HG03060 (cell line): ENCODE measurements around the gene RPL22L1.
"Not testable (repeated sequence)": the region's sequence is repeated elsewhere in the genome, so short reads cannot be mapped to it uniquely, and the experiment has no call there.

Source experiments
- ATAC-seq: cut with Tn5 transposase; IDR thresholded peaks from one replicate; pipeline ENCODE4 v1.9.1; 2021; ENCODE audit warnings: low read depth, moderate number of reproducible peaks; ENCODE audit not compliant: unreplicated experiment

The RPL22L1 gene

GRCh38 chr3:170836491-170836890, 33.5 kb downstream of the RPL22L1 start:
- no peak for ATAC-seq

DNA sequence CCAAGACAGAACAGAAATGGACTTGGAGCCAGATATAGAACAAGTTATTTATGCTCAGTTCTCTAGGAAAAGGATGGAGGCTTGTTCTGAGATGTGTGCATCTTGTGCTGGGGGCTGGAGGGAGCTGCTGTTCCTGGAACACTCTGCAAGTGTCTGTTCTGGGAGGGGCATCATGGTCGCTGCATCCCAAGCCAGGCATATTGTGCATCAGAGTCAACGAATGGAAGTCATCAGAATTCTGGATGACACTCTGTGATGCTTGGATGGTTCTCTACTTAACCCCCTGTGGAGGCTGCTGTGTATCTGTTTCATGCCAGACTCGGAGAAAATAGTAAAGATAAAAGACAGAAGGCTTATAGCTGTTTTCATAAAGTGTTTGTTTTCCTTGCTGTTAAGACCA, 34.7 kb downstream of the RPL22L1 start:
- ATAC-seq: no peak

- no peak for ATAC-seq
Observed at GRCh38 chr3:170830580-170830979, 39.4 kb downstream of the RPL22L1 start.

DNA sequence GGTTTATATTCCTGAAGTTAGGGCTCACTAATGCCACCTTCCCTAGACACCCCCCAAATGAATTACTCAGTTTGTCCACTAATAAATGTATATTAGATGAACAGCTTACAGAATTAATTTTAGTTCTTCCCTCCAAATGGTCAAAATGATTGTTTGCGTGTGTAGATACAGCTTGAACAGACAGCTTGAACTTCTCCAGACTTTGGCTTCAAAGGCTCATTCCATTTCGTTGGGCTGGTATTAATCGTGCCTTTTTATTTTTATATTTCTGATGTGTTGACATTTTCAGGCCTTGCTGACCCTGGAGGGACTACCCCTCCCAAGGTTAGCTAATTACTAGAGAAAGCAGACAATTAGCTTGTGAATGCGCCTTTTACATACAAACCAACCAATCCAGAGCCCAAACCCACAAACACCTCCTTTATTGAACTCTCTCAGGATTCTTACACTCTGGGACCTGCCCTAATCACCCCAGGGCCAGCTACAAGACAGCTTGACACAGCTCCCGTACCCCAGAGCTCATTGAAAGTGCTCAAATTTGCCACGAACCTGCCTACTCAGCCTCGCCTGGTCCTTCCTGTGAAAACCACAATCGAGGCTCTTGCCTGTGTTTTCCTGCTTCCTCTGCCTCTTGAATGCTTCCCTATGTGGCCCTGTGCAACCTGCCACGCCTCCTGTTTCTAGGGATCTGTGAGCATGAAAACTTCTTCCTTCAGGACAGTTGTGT, 40.3 kb downstream of the RPL22L1 start:
- no peak for ATAC-seq

DNA sequence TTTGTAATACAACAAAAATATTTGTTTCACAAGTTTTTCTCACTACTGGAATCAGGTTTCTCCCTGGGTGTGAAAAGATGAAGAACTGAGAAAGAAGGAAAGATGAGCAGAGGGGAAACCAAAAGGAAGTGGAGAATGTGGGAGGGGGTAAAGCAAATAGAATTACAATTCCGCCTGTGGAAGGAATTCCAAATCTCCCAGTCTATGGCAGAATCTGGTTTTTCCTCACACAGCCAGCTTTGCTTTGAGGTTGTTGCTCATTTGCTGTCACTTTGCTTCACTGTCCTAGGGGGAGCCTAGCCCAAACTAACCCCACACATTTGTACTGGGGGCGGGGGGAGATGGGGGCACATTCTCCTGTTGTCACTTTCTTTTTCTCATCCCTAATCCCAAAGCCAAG, 43.9 kb downstream of the RPL22L1 start:
- no peak for ATAC-seq

- not testable (repeated sequence) for ATAC-seq
Observed at GRCh38 chr3:170823562-170823961, 46.4 kb downstream of the RPL22L1 start.

DNA sequence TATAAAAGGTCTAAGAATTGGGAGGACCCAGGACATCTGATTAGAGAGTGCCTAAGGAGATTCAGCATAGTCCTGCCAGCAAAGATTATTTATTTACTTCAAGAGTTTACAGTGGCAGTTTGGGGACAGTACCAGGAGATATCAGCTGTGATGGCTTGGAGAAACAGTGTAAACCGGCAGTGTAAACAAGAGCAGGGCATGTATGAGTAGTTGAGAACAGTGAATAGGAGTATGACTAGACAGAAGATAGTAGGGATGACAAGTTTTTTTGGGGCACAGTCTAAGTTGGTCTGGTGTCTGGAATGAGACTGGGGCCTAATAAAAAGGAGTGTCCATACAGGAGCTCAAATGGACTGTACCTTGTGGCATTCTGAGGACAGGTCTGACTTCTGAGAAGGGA, 51.7 kb downstream of the RPL22L1 start:
- not testable (repeated sequence) for ATAC-seq

DNA sequence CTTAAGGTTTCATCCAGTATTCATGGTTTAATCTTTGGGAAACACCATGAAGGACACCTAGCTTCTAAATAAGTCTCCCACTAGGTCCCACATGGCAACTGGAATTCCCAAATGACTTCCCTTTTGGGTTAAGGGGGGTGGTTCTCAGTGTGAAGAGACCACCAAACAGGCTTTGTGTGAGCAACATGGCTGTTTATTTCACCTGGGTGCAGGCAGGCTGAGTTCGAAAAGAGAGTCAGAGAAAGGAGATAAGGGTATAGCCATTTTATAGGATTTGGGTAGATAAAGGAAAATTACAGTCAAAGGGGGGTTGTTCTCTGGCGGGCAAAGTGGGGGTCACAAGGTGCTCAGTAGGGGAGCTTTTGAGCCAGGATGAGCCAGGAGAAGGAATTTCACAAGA, 52.5 kb downstream of the RPL22L1 start:
- not testable (repeated sequence) for ATAC-seq

GRCh38 chr3:170816841-170817240, 53.2 kb downstream of the RPL22L1 start:
- ATAC-seq: no peak

DNA sequence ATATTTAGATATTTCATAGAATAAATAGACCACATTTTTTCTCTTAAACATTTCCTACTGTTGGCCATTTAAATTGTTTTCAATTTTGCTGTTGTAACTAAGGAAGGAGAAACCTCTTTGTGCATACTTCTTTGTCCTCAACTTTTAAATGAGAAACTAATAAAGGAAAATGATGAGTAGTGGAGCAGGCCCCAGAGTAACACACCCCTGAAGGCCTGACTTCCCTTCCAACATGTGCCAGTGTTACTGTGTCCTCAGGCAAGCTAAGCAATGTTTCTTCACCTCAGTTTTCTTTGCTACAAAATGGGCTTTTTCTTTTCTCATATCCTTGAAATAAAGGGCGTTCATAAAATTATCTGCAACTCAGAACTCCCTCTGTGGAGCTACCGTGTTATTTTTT, 53.7 kb downstream of the RPL22L1 start:
- ATAC-seq: no peak

- ATAC-seq: no peak
Observed at GRCh38 chr3:170815936-170816335, 54.1 kb downstream of the RPL22L1 start.

- no peak for ATAC-seq
Observed at GRCh38 chr3:170815340-170815739, 54.7 kb downstream of the RPL22L1 start.
